Bronchus fibroblast of lung (primary cell): Measurements from ENCODE around the gene RAD51AP1. TPM values are rescaled to one million over a fixed set of nuclear protein-coding genes. Genes with fewer than 3 reads are reported as not detected.

Source experiments
- total RNA-seq: library from RNA; depleted of rRNA; stranded (reverse); fragments of >200 nt; gene quantifications from 2 replicates; pipeline ENCODE4 v1.2.3, GENCODE V29; 2015

Gene RAD51AP1
- 14.7 and 21.9 TPM in 2 replicates for total RNA-seq

GRCh38 chr12:4538207-4539160, at the start of gene RAD51AP1:
RAD51AP1 (plus strand) TSS chr12:4538890; CDS start chr12:4538940, 50 bp downstream.

GRCh38 chr12:4562034-4562657, 23.5 kb downstream of the RAD51AP1 start, which contains the start of gene DYRK4:
DYRK4 (plus strand) TSS chr12:4562208; CDS start chr12:4562246, 38 bp downstream.

Other genes with a start within 250 kb of the RAD51AP1 start
- gene TIGAR, start 217.7 kb upstream of the RAD51AP1 start, total RNA-seq, result 6.1 and 7.7 TPM in 2 replicates
- not detected in 2 replicates for gene FGF23, start 159.2 kb upstream of the RAD51AP1 start, total RNA-seq
- not detected in 2 replicates for gene FGF6, start 93.1 kb upstream of the RAD51AP1 start, total RNA-seq
- gene DYRK4, start 23.3 kb downstream of the RAD51AP1 start, total RNA-seq, result 77.0 and 89.5 TPM in 2 replicates
- 0.67 and 1.3 TPM in 2 replicates for gene AKAP3, start 110.2 kb downstream of the RAD51AP1 start, total RNA-seq
- gene NDUFA9, start 110.2 kb downstream of the RAD51AP1 start, total RNA-seq, result 65.9 and 80.9 TPM in 2 replicates
- gene GALNT8, start 181.5 kb downstream of the RAD51AP1 start, total RNA-seq, result 0.15 and 0.17 TPM in 2 replicates